Astrocyte (in vitro differentiated cells and primary cell): ENCODE results near the gene TNFAIP8L3. TPM values are rescaled to one million over a fixed set of nuclear protein-coding genes. Genes with fewer than 3 reads are reported as not detected.

Experiments used
- DNase-seq: peaks from one replicate; pipeline ENCODE4 v3.0.0-alpha.2; 2010; ENCODE audit warnings: low read depth
- FAIRE-seq: peaks from 2 replicates; lab custom pipeline; 2011; peaks lifted over from hg19 to GRCh38; lab: Jason Lieb, UNC
- H2AFZ ChIP-seq: 2 replicates; pipeline ENCODE4 v1.6.0; 2012; ENCODE audit warnings: low read depth, low read length, inconsistent platforms
- H3K27ac ChIP-seq: 2 replicates; pipeline ENCODE4 v1.5.1; 2011; ENCODE audit warnings: low read depth, low read length, inconsistent platforms
- H3K27me3 ChIP-seq: 2 replicates; pipeline ENCODE4 v1.6.0; 2011; ENCODE audit warnings: low read length, inconsistent platforms; ENCODE audit not compliant: insufficient read depth
- H3K36me3 ChIP-seq: 2 replicates; pipeline ENCODE4 v1.5.1; 2011; ENCODE audit warnings: low read length, inconsistent platforms; ENCODE audit not compliant: insufficient read depth
- H3K4me1 ChIP-seq: 2 replicates; pipeline ENCODE4 v1.5.1; 2011; ENCODE audit warnings: low read length, inconsistent platforms; ENCODE audit not compliant: insufficient read depth
- H3K4me2 ChIP-seq: 2 replicates; pipeline ENCODE4 v1.6.0; 2012; ENCODE audit warnings: low read length, inconsistent platforms
- H3K4me3 ChIP-seq: 2 replicates; pipeline ENCODE4 v1.5.1; 2011; ENCODE audit warnings: low read depth, mild to moderate bottlenecking, low read length, inconsistent platforms; ENCODE audit not compliant: insufficient read depth
- H3K79me2 ChIP-seq: 2 replicates; pipeline ENCODE4 v1.6.0; 2012; ENCODE audit warnings: mild to moderate bottlenecking, low read length, inconsistent platforms; ENCODE audit not compliant: insufficient read depth
- H3K9ac ChIP-seq: 2 replicates; pipeline ENCODE4 v1.6.0; 2012; ENCODE audit warnings: mild to moderate bottlenecking, low read length, inconsistent platforms
- H3K9me3 ChIP-seq: 2 replicates; pipeline ENCODE4 v1.5.1; 2012; ENCODE audit warnings: low read depth, mild to moderate bottlenecking, low read length, inconsistent platforms; ENCODE audit not compliant: insufficient read depth
- H4K20me1 ChIP-seq: 2 replicates; pipeline ENCODE4 v1.6.0; 2012; ENCODE audit warnings: low read length, inconsistent platforms; ENCODE audit not compliant: insufficient read depth
- H3K27ac Mint-ChIP-seq: one replicate; pipeline ENCODE4 v1.8.0; 2021; ENCODE audit warnings: mild to moderate bottlenecking, mixed read lengths; ENCODE audit not compliant: unreplicated experiment
- H3K27me3 Mint-ChIP-seq: one replicate; pipeline ENCODE4 v1.8.0; 2021; ENCODE audit warnings: low read depth, mixed read lengths; ENCODE audit not compliant: unreplicated experiment
- H3K36me3 Mint-ChIP-seq: one replicate; pipeline ENCODE4 v1.8.0; 2021; ENCODE audit warnings: low read depth, mixed read lengths; ENCODE audit not compliant: unreplicated experiment
- H3K4me1 Mint-ChIP-seq: one replicate; pipeline ENCODE4 v1.8.0; 2021; ENCODE audit warnings: low read depth, mixed read lengths; ENCODE audit not compliant: unreplicated experiment
- H3K4me3 Mint-ChIP-seq: one replicate; pipeline ENCODE4 v1.8.0; 2021; ENCODE audit warnings: mild to moderate bottlenecking, moderate library complexity, mixed read lengths; ENCODE audit not compliant: unreplicated experiment
- H3K9me3 Mint-ChIP-seq: one replicate; pipeline ENCODE4 v1.8.0; 2021; ENCODE audit warnings: mild to moderate bottlenecking, mixed read lengths; ENCODE audit not compliant: unreplicated experiment
- CTCF ChIP-seq: IDR thresholded peaks from 2 replicates; pipeline ENCODE4 v1.5.1; 2011; ENCODE audit warnings: low read depth, mild to moderate bottlenecking, inconsistent platforms, low read length, moderate library complexity; ENCODE audit not compliant: insufficient read depth
- EZH2 ChIP-seq: IDR thresholded peaks from 2 replicates; pipeline ENCODE4 v1.6.1; 2012; ENCODE audit warnings: mild to moderate bottlenecking, low read length, inconsistent platforms; ENCODE audit not compliant: insufficient read depth
- total RNA-seq: library from RNA; stranded (reverse); gene quantifications from 2 replicates; pipeline ENCODE4 v1.2.1, GENCODE V29; 2021

The TNFAIP8L3 gene
- total RNA-seq, 1 donor from 2014 or later: 1.1 TPM

GRCh38 chr15:51090753-51091152, 4.0 kb downstream of the TNFAIP8L3 start:
- no peak overlapping the region for H3K27ac Mint-ChIP-seq
- H3K27me3 ChIP-seq: peaks cover 50% of the 10 kb centered on the region
- TF ChIP-seq EZH2: no peak
- TF ChIP-seq CTCF: no peak
- H3K27ac ChIP-seq: no peak overlapping the region
- no peak for FAIRE-seq
- no peak for DNase-seq
- no peaks in the 10 kb centered on the region for H3K4me1 ChIP-seq
- H3K79me2 ChIP-seq: no peaks in the 10 kb centered on the region
- H3K27me3 Mint-ChIP-seq: peaks cover 60% of the 10 kb centered on the region
- no peaks in the 10 kb centered on the region for H4K20me1 ChIP-seq
- no peak overlapping the region for H3K9ac ChIP-seq
- peaks cover 2% of the 10 kb centered on the region for H3K36me3 Mint-ChIP-seq
- no peak overlapping the region for H3K4me3 Mint-ChIP-seq
- peaks cover 11% of the 10 kb centered on the region for H3K4me1 Mint-ChIP-seq
- H2AFZ ChIP-seq: no peak overlapping the region
- no peak overlapping the region for H3K4me3 ChIP-seq
- no peaks in the 10 kb centered on the region for H3K9me3 Mint-ChIP-seq
- H3K9me3 ChIP-seq: no peaks in the 10 kb centered on the region
- H3K36me3 ChIP-seq: no peaks in the 10 kb centered on the region
- no peak overlapping the region for H3K4me2 ChIP-seq

GRCh38 chr15:51089699-51090453, 4.8 kb downstream of the TNFAIP8L3 start:
- H3K4me3 ChIP-seq: no peak overlapping the region
- peaks cover 55% of the 10 kb centered on the region for H3K27me3 Mint-ChIP-seq
- H2AFZ ChIP-seq: no peak overlapping the region
- no peaks in the 10 kb centered on the region for H3K9me3 Mint-ChIP-seq
- FAIRE-seq: no peak
- peaks cover 11% of the 10 kb centered on the region for H3K4me1 Mint-ChIP-seq
- H3K27ac Mint-ChIP-seq: no peak overlapping the region
- no peaks in the 10 kb centered on the region for H4K20me1 ChIP-seq
- H3K9me3 ChIP-seq: no peaks in the 10 kb centered on the region
- H3K36me3 Mint-ChIP-seq: peaks cover 2% of the 10 kb centered on the region
- H3K4me1 ChIP-seq: no peaks in the 10 kb centered on the region
- H3K27ac ChIP-seq: no peak overlapping the region
- no peak overlapping the region for H3K9ac ChIP-seq
- DNase-seq: peak; percentile 37
- H3K36me3 ChIP-seq: no peaks in the 10 kb centered on the region
- H3K79me2 ChIP-seq: no peaks in the 10 kb centered on the region
- no peak overlapping the region for H3K4me3 Mint-ChIP-seq
- H3K27me3 ChIP-seq: peaks cover 43% of the 10 kb centered on the region
- no peak overlapping the region for H3K4me2 ChIP-seq
- TF ChIP-seq CTCF (no peak), EZH2 (no peak)

- Histone ChIP-seq H3K79me2 (no peaks in the 10 kb centered on the region), H3K4me2 (no peak overlapping the region), H4K20me1 (no peaks in the 10 kb centered on the region), H3K36me3 (no peaks in the 10 kb centered on the region), H3K4me3 (no peak overlapping the region), H3K9ac (no peak overlapping the region), H3K4me1 (no peaks in the 10 kb centered on the region), H3K27me3 (peaks cover 40% of the 10 kb centered on the region), H3K9me3 (no peaks in the 10 kb centered on the region), H2AFZ (no peak overlapping the region), H3K27ac (no peak overlapping the region)
- no peak overlapping the region for H3K4me3 Mint-ChIP-seq
- DNase-seq (no peak), FAIRE-seq (no peak)
- peaks cover 54% of the 10 kb centered on the region for H3K27me3 Mint-ChIP-seq
- no peak for TF ChIP-seq EZH2
- no peak for TF ChIP-seq CTCF
- peaks cover 2% of the 10 kb centered on the region for H3K36me3 Mint-ChIP-seq
- H3K27ac Mint-ChIP-seq: no peak overlapping the region
- H3K9me3 Mint-ChIP-seq: no peaks in the 10 kb centered on the region
- H3K4me1 Mint-ChIP-seq: peaks cover 11% of the 10 kb centered on the region
Measured at GRCh38 chr15:51089041-51089440, 5.7 kb downstream of the TNFAIP8L3 start.
